ENCODE results near the gene SIX4.
A peak's percentile ranks its signal among the peaks of the same experiment; 100 is the strongest.

The SIX4 gene

GRCh38 chr14:60723907-60724618, at the start of gene SIX4:
Gene SIX4, minus strand, starts transcription at chr14:60724351. Its CDS starts 277 bp downstream, at chr14:60724074.
- Mint-ChIP-seq H3K4me1 (peaks cover 31% of the 10 kb centered on the region), H3K27ac (peak within 1 kb of the TSS; percentile 89 to 97 (median 97)), H3K4me3 (peak within 1 kb of the TSS; percentile 90 to 99 (median 95)), H3K36me3 (ENCODE audit: low read depth) (peaks cover 4% of the 10 kb centered on the region), H3K9me3 (no peaks in the 10 kb centered on the region), H3K27me3 (ENCODE audit: low read depth) (peaks cover 23% of the 10 kb centered on the region)
- TF ChIP-seq CTCF (IDR thresholded peaks at IDR 0.05; ENCODE audit: unreplicated experiment in 3 of 3): no peak

- Mint-ChIP-seq H3K4me3 (no peak overlapping the region), H3K27ac (no peak overlapping the region)
Observed at GRCh38 chr14:60773558-60773957, 49.4 kb upstream of the SIX4 start.

GRCh38 chr14:60771117-60771516, 47.0 kb upstream of the SIX4 start:
- Mint-ChIP-seq H3K27me3 (ENCODE audit: low read depth) (no peaks in the 10 kb centered on the region), H3K4me1 (no peaks in the 10 kb centered on the region), H3K36me3 (ENCODE audit: low read depth) (no peaks in the 10 kb centered on the region), H3K27ac (no peak overlapping the region), H3K4me3 (no peak overlapping the region), H3K9me3 (no peaks in the 10 kb centered on the region)
- TF ChIP-seq CTCF (IDR thresholded peaks at IDR 0.05; ENCODE audit: unreplicated experiment in 3 of 3): no peak

More at GRCh38 chr14:60773558-60773957, 49.4 kb upstream of the SIX4 start:
- TF ChIP-seq CTCF (IDR thresholded peaks at IDR 0.05; ENCODE audit: unreplicated experiment in 3 of 3): no peak
- Mint-ChIP-seq H3K36me3 (ENCODE audit: low read depth) (no peaks in the 10 kb centered on the region), H3K9me3 (no peaks in the 10 kb centered on the region), H3K27me3 (ENCODE audit: low read depth) (no peaks in the 10 kb centered on the region), H3K4me1 (no peaks in the 10 kb centered on the region)

- H3K4me1 Mint-ChIP-seq: no peaks in the 10 kb centered on the region
- H3K27me3 Mint-ChIP-seq (ENCODE audit: low read depth): no peaks in the 10 kb centered on the region
- H3K9me3 Mint-ChIP-seq: no peaks in the 10 kb centered on the region
- no peak for TF ChIP-seq CTCF (IDR thresholded peaks at IDR 0.05; ENCODE audit: unreplicated experiment in 3 of 3)
- H3K36me3 Mint-ChIP-seq (ENCODE audit: low read depth): peaks cover 4% of the 10 kb centered on the region
- no peak overlapping the region for H3K4me3 Mint-ChIP-seq
- no peak overlapping the region for H3K27ac Mint-ChIP-seq
Observed at GRCh38 chr14:60768602-60769001, 44.5 kb upstream of the SIX4 start.

GRCh38 chr14:60760644-60761364, 36.7 kb upstream of the SIX4 start:
- Mint-ChIP-seq H3K27me3 (ENCODE audit: low read depth) (no peaks in the 10 kb centered on the region), H3K36me3 (ENCODE audit: low read depth) (peaks cover 4% of the 10 kb centered on the region), H3K9me3 (no peaks in the 10 kb centered on the region), H3K4me3 (no peak overlapping the region), H3K4me1 (peaks cover 64% of the 10 kb centered on the region), H3K27ac (peak overlapping the region in 2 of 3 experiments; percentile 39 to 64)
- TF ChIP-seq CTCF (IDR thresholded peaks at IDR 0.05; ENCODE audit: unreplicated experiment in 3 of 3): no peak
